Panc1 (cell line): ENCODE data around the gene QSER1.

Experiments used
- CTCF ChIP-seq: fragments of 450-650 bp; IDR thresholded peaks from 2 replicates; pipeline ENCODE4 v1.5.1; 2017; ENCODE audit warnings: mild to moderate bottlenecking
- POLR2AphosphoS5 ChIP-seq: IDR thresholded peaks from 2 replicates; pipeline ENCODE4 v1.6.1; 2012; ENCODE audit warnings: mild to moderate bottlenecking, low read depth, low read length, moderate library complexity
- SIN3A ChIP-seq: IDR thresholded peaks from 2 replicates; pipeline ENCODE4 v1.6.1; 2012; ENCODE audit warnings: low read depth, mild to moderate bottlenecking, low read length, moderate library complexity, borderline replicate concordance; ENCODE audit not compliant: insufficient read depth
- TCF7L2 ChIP-seq: IDR thresholded peaks from 2 replicates; pipeline ENCODE4 v1.6.1; 2011; ENCODE audit warnings: mild to moderate bottlenecking, low read depth, low read length, inconsistent platforms
- TF ChIP-seq, protein P1 (sequence below), 2 experiments: IDR thresholded peaks; 2 replicates each; pipeline ENCODE4 v1.6.1; 2011 to 2012; ENCODE audit warnings: low read depth in 2 of 2, control low read depth in 1 of 2, low read length in 1 of 2, mild to moderate bottlenecking in 1 of 2, moderate library complexity in 1 of 2; ENCODE audit not compliant: insufficient read depth in 1 of 2

GRCh38 chr11:32982626-32983025, 90.0 kb downstream of the QSER1 start:
- TF ChIP-seq CTCF = no peak
- TF ChIP-seq, protein P1, sequence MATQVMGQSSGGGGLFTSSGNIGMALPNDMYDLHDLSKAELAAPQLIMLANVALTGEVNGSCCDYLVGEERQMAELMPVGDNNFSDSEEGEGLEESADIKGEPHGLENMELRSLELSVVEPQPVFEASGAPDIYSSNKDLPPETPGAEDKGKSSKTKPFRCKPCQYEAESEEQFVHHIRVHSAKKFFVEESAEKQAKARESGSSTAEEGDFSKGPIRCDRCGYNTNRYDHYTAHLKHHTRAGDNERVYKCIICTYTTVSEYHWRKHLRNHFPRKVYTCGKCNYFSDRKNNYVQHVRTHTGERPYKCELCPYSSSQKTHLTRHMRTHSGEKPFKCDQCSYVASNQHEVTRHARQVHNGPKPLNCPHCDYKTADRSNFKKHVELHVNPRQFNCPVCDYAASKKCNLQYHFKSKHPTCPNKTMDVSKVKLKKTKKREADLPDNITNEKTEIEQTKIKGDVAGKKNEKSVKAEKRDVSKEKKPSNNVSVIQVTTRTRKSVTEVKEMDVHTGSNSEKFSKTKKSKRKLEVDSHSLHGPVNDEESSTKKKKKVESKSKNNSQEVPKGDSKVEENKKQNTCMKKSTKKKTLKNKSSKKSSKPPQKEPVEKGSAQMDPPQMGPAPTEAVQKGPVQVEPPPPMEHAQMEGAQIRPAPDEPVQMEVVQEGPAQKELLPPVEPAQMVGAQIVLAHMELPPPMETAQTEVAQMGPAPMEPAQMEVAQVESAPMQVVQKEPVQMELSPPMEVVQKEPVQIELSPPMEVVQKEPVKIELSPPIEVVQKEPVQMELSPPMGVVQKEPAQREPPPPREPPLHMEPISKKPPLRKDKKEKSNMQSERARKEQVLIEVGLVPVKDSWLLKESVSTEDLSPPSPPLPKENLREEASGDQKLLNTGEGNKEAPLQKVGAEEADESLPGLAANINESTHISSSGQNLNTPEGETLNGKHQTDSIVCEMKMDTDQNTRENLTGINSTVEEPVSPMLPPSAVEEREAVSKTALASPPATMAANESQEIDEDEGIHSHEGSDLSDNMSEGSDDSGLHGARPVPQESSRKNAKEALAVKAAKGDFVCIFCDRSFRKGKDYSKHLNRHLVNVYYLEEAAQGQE (IDR thresholded peaks at IDR 0.05; ENCODE audit: insufficient read depth in 1 of 2, low read depth in 2 of 2, low read length in 1 of 2) = no peak
- no peak for TF ChIP-seq TCF7L2
- TF ChIP-seq POLR2AphosphoS5 = no peak
- no peak for TF ChIP-seq SIN3A
